GM13977 (cell line): ENCODE results near the gene SARDH.

Source experiments
- DNase-seq: peaks from one replicate; pipeline ENCODE4 v3.0.0; 2012; ENCODE audit warnings: low spot score
- in situ Hi-C: fragments of 300-500 bp; cut with MboI; formaldehyde crosslinking; loops from one replicate; pipeline ENCODE4 v1.12.0; 2022; ENCODE audit warnings: low sequenced_read_pairs, low pct_unique_long_range_greater_than_20kb, mixed read lengths, inconsistent platforms; ENCODE audit not compliant: unreplicated experiment
- TF ChIP-seq, protein P1 (sequence below): IDR thresholded peaks from 2 replicates; pipeline ENCODE4 v1.5.1; 2012; ENCODE audit warnings: mild to moderate bottlenecking, control low read depth; ENCODE audit not compliant: insufficient read depth; ENCODE audit errors: extremely low read depth, missing control alignments

Gene SARDH

DNA sequence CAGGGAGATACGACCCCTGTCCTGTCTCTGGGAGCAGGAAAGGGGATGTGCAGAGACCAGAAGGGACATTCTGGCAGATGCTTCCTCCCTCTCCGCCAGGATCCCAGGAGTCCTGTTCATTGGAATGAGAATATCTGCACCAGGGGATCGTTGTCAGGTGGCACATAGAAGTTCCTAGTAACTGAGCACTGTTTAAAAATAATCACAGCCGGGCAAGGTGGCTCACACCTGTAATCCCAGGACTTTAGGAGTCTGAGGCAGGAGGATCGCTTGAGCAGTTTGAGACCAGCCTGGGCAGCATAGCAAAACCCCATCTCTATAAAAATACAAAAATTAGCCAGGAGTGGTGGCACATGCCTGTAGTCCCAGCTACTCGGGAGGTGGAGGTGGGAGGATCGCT is 12.3 kb downstream of the SARDH start:
- no peak for DNase-seq
- in situ Hi-C loops, result loop anchor here (25.0 kb wide), 1 partner anchor 189 kb away; the partner anchor contains the start of gene ADAMTSL2
- TF ChIP-seq, protein P1, sequence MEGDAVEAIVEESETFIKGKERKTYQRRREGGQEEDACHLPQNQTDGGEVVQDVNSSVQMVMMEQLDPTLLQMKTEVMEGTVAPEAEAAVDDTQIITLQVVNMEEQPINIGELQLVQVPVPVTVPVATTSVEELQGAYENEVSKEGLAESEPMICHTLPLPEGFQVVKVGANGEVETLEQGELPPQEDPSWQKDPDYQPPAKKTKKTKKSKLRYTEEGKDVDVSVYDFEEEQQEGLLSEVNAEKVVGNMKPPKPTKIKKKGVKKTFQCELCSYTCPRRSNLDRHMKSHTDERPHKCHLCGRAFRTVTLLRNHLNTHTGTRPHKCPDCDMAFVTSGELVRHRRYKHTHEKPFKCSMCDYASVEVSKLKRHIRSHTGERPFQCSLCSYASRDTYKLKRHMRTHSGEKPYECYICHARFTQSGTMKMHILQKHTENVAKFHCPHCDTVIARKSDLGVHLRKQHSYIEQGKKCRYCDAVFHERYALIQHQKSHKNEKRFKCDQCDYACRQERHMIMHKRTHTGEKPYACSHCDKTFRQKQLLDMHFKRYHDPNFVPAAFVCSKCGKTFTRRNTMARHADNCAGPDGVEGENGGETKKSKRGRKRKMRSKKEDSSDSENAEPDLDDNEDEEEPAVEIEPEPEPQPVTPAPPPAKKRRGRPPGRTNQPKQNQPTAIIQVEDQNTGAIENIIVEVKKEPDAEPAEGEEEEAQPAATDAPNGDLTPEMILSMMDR, result no peak

GRCh38 chr9:133718563-133719315 is 19.4 kb downstream of the SARDH start:
- in situ Hi-C loops, result no loop called here
- DNase-seq, result no peak
- TF ChIP-seq, protein P1, result no peak

- TF ChIP-seq, protein P1, result no peak
- in situ Hi-C loops, result no loop called here
- no peak for DNase-seq
These were observed 20.8 kb downstream of the SARDH start for GRCh38 chr9:133717113-133718031.

GRCh38 chr9:133716564-133717112 is 21.5 kb downstream of the SARDH start:
- TF ChIP-seq, protein P1, result no peak
- no peak for DNase-seq
- in situ Hi-C loops, result no loop called here

GRCh38 chr9:133715866-133716563 is 22.1 kb downstream of the SARDH start:
- DNase-seq, result no peak
- in situ Hi-C loops, result no loop called here
- TF ChIP-seq, protein P1, result peak; percentile 48
